H9 (cell line): ENCODE data around the gene KLF2. TPM values are rescaled to one million over a fixed set of nuclear protein-coding genes. Genes with fewer than 3 reads are reported as not detected.
A peak's percentile ranks its signal among the peaks of the same experiment; 100 is the strongest.

Experiments
- DNase-seq: peaks from one replicate; pipeline ENCODE4 v3.0.0-alpha.2; 2017
- H2AFZ ChIP-seq: one replicate; pipeline ENCODE4 v1.6.1; 2013; ENCODE audit warnings: mild to moderate bottlenecking, low read length, control low read depth, moderate library complexity
- H2AK5ac ChIP-seq: 2 replicates; pipeline ENCODE4 v1.6.1; 2013; ENCODE audit warnings: low read length, control low read depth, mixed read lengths; ENCODE audit not compliant: insufficient read length
- H2BK120ac ChIP-seq: one replicate; pipeline ENCODE4 v1.6.1; 2013; ENCODE audit warnings: low read depth, mild to moderate bottlenecking, low read length, control low read depth, inconsistent platforms; ENCODE audit not compliant: poor library complexity, severe bottlenecking
- H2BK12ac ChIP-seq: 2 replicates; pipeline ENCODE4 v1.6.1; 2013; ENCODE audit warnings: low read length, control low read depth, mixed read lengths, low read depth; ENCODE audit not compliant: insufficient read length
- H2BK15ac ChIP-seq: 2 replicates; pipeline ENCODE4 v1.6.1; 2013; ENCODE audit warnings: low read depth, low read length, control low read depth
- H2BK20ac ChIP-seq: one replicate; pipeline ENCODE4 v1.6.1; 2013; ENCODE audit warnings: low read depth, mild to moderate bottlenecking, low read length, control low read depth, inconsistent platforms; ENCODE audit not compliant: poor library complexity, severe bottlenecking
- H2BK5ac ChIP-seq: 2 replicates; pipeline ENCODE4 v1.6.1; 2013; ENCODE audit warnings: low read length, control low read depth, mixed read lengths; ENCODE audit not compliant: insufficient read length
- H3K14ac ChIP-seq: 2 replicates; pipeline ENCODE4 v1.6.1; 2013; ENCODE audit warnings: low read length, control low read depth; ENCODE audit not compliant: insufficient read depth
- H3K18ac ChIP-seq: 2 replicates; pipeline ENCODE4 v1.6.1; 2013; ENCODE audit warnings: low read depth, mild to moderate bottlenecking, mixed read lengths, low read length, control low read depth; ENCODE audit not compliant: insufficient read length
- H3K23ac ChIP-seq: 2 replicates; pipeline ENCODE4 v1.6.1; 2013; ENCODE audit warnings: low read length, control low read depth, mixed read lengths, low read depth; ENCODE audit not compliant: insufficient read length
- H3K23me2 ChIP-seq: 2 replicates; pipeline ENCODE4 v1.6.1; 2013; ENCODE audit warnings: low read depth, mild to moderate bottlenecking, mixed read lengths, low read length, control low read depth; ENCODE audit not compliant: insufficient read length, poor library complexity, severe bottlenecking
- H3K27ac ChIP-seq: 2 replicates; pipeline ENCODE4 v1.5.1; 2013; ENCODE audit warnings: low read length, control low read depth, mixed read lengths, low read depth; ENCODE audit not compliant: insufficient read length
- H3K27me3 ChIP-seq: 2 replicates; pipeline ENCODE4 v1.6.1; 2013; ENCODE audit warnings: low read length, control low read depth, inconsistent platforms; ENCODE audit not compliant: insufficient read depth
- H3K4ac ChIP-seq: 2 replicates; pipeline ENCODE4 v1.6.1; 2013; ENCODE audit warnings: low read depth, mild to moderate bottlenecking, control low read depth, inconsistent platforms, low read length, moderate library complexity
- H3K4me1 ChIP-seq: 2 replicates; pipeline ENCODE4 v1.6.1; 2013; ENCODE audit warnings: low read length, control low read depth, inconsistent platforms; ENCODE audit not compliant: insufficient read depth
- H3K4me2 ChIP-seq: 2 replicates; pipeline ENCODE4 v1.6.1; 2013; ENCODE audit warnings: low read length, control low read depth, mixed read lengths; ENCODE audit not compliant: insufficient read length, insufficient read depth
- H3K56ac ChIP-seq: 2 replicates; pipeline ENCODE4 v1.6.1; 2013; ENCODE audit warnings: low read depth, mild to moderate bottlenecking, mixed read lengths, low read length, control low read depth; ENCODE audit not compliant: insufficient read length
- H3K79me1 ChIP-seq: 2 replicates; pipeline ENCODE4 v1.6.1; 2013; ENCODE audit warnings: low read depth, mild to moderate bottlenecking, moderate library complexity, low read length, control low read depth, inconsistent platforms; ENCODE audit not compliant: insufficient read depth, poor library complexity, severe bottlenecking
- H3K79me2 ChIP-seq: 2 replicates; pipeline ENCODE4 v1.6.1; 2013; ENCODE audit warnings: low read length, control low read depth, inconsistent platforms; ENCODE audit not compliant: insufficient read depth
- H3K9ac ChIP-seq: 2 replicates; pipeline ENCODE4 v1.6.1; 2013; ENCODE audit warnings: low read length, control low read depth, mixed read lengths; ENCODE audit not compliant: insufficient read length; ENCODE audit errors: extremely low read depth
- H3K9me3 ChIP-seq: one replicate; pipeline ENCODE4 v1.6.1; 2013; ENCODE audit warnings: low read depth, low read length, inconsistent platforms; ENCODE audit not compliant: control insufficient read depth
- H3T11ph ChIP-seq: one replicate; pipeline ENCODE4 v1.6.1; 2013; ENCODE audit warnings: mild to moderate bottlenecking, low read length, control low read depth, inconsistent platforms
- H4K20me1 ChIP-seq: one replicate; pipeline ENCODE4 v1.6.1; 2013; ENCODE audit not compliant: control insufficient read depth, insufficient read length, insufficient read depth
- H4K5ac ChIP-seq: 2 replicates; pipeline ENCODE4 v1.6.1; 2013; ENCODE audit warnings: low read depth, mild to moderate bottlenecking, mixed read lengths, low read length, control low read depth; ENCODE audit not compliant: insufficient read length
- H4K8ac ChIP-seq: replicated peaks from 2 replicates; pipeline ENCODE4 v1.6.1; 2013; ENCODE audit warnings: low read length, control low read depth, mixed read lengths, low read depth; ENCODE audit not compliant: insufficient read length
- H4K91ac ChIP-seq: 2 replicates; pipeline ENCODE4 v1.6.1; 2013; ENCODE audit warnings: low read depth, mild to moderate bottlenecking, moderate library complexity, mixed read lengths, low read length, control low read depth; ENCODE audit not compliant: insufficient read length
- H3K27ac Mint-ChIP-seq, 3 experiments: 2 replicates in 2 of 3; 3 replicates in 1 of 3; pipeline ENCODE4 v1.8.0; 2020 to 2021; ENCODE audit warnings: mixed read lengths in 3 of 3, mild to moderate bottlenecking in 1 of 3, moderate library complexity in 1 of 3
- H3K27me3 Mint-ChIP-seq: 2 replicates; pipeline ENCODE4 v1.8.0; 2021; ENCODE audit warnings: low read depth, mild to moderate bottlenecking, moderate library complexity, mixed read lengths
- H3K36me3 Mint-ChIP-seq, 3 experiments: 2 replicates in 2 of 3; 3 replicates in 1 of 3; pipeline ENCODE4 v1.8.0; 2020 to 2021; ENCODE audit warnings: low read depth in 3 of 3, mixed read lengths in 3 of 3; ENCODE audit not compliant: insufficient read depth in 1 of 3
- H3K4me1 Mint-ChIP-seq, 2 experiments: 2 replicates each; pipeline ENCODE4 v1.8.0; 2020; ENCODE audit warnings: mixed read lengths in 2 of 2
- H3K4me3 Mint-ChIP-seq, 2 experiments: 2 replicates in 1 of 2; 3 replicates in 1 of 2; pipeline ENCODE4 v1.8.0; 2020 to 2021; ENCODE audit warnings: mild to moderate bottlenecking in 2 of 2, mixed read lengths in 2 of 2, moderate library complexity in 1 of 2
- H3K9me3 Mint-ChIP-seq, 2 experiments: 2 replicates in 1 of 2; 3 replicates in 1 of 2; pipeline ENCODE4 v1.8.0; 2020; ENCODE audit warnings: mild to moderate bottlenecking in 2 of 2, mixed read lengths in 2 of 2, moderate library complexity in 1 of 2
- CTCF ChIP-seq: fragments of 200-600 bp; sonication (generic); conservative IDR thresholded peaks from 3 replicates; pipeline ENCODE4 v1.8.0; 2021; ENCODE audit warnings: antibody characterized with exemption, mild to moderate bottlenecking
- WGBS: extraction: QIAGEN DNeasy Blood & Tissue Kit; methylation state at CpG from one replicate; pipeline ENCODE4 v1.1.7; 2013; ENCODE audit warnings: missing lambda C conversion rate, low lambda C conversion rate, mixed read lengths; ENCODE audit not compliant: insufficient read length; ENCODE audit errors: extremely low coverage; 5-methylcytosine and 5-hydroxymethylcytosine counted together
- total RNA-seq: library from RNA; stranded (reverse); gene quantifications from 2 replicates; pipeline ENCODE4 v1.2.1, GENCODE V29; 2021

KLF2 gene
- total RNA-seq, 1 experiment from 2014 or later, result 0.33 TPM

DNA sequence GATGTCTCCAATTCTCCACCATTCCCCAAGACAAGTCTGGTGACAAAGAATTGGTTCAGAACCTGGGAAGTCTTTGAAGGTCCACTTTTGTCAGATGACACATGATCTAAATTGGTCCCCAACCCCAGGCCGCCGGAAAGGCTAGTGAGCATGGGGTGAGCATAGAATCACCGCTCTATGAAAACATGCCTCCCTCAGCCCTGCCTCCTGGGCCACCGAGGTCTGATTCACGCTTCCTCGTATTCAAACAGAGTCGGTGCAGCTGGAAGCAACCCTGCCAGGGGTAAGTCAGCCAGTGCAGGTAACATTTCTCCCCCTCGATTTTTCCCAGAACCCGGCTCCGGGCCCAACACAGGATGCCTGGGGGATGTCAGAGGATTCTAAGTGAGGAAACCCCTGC lies 33.9 kb upstream of the KLF2 start:
- H2BK5ac ChIP-seq, result no peak overlapping the region
- H3K27ac Mint-ChIP-seq, result peak overlapping the region in 1 of 3 experiments; percentile 46; a peak in 2 of 7 replicates

More for the DNA sequence above, 33.9 kb upstream of the KLF2 start:
- no peak for TF ChIP-seq CTCF
- H3K9me3 Mint-ChIP-seq, result no peaks in the 10 kb centered on the region; a peak in 2 of 5 replicates
- no CpG with 5 or more reads among the region's 10 CpGs for WGBS
- Histone ChIP-seq H4K20me1 (no peaks in the 10 kb centered on the region), H3K23ac (no peak overlapping the region), H3T11ph (no peak overlapping the region), H3K27ac (no peak overlapping the region), H3K56ac (no peak overlapping the region), H4K5ac (no peak overlapping the region), H3K4me1 (no peaks in the 10 kb centered on the region), H3K4ac (no peak overlapping the region), H4K8ac (no peak overlapping the region), H2BK120ac (no peak overlapping the region), H2BK20ac (no peak overlapping the region), H3K79me2 (no peaks in the 10 kb centered on the region), H2AK5ac (no peak overlapping the region), H4K91ac (no peak overlapping the region), H3K4me2 (no peak overlapping the region), H2BK15ac (no peak overlapping the region), H3K27me3 (no peaks in the 10 kb centered on the region), H3K79me1 (no peaks in the 10 kb centered on the region), H3K9me3 (no peaks in the 10 kb centered on the region), H3K14ac (no peak overlapping the region), H3K23me2 (no peaks in the 10 kb centered on the region), H3K18ac (no peak overlapping the region), H2AFZ (no peak overlapping the region), H2BK12ac (no peak overlapping the region), H3K9ac (no peak overlapping the region)
- H3K4me1 Mint-ChIP-seq, result peaks cover 3 to 20% of the 10 kb centered on the region in 2 experiments
- peaks cover 7% of the 10 kb centered on the region for H3K27me3 Mint-ChIP-seq
- H3K36me3 Mint-ChIP-seq, result no peaks in the 10 kb centered on the region
- DNase-seq, result no peak
- H3K4me3 Mint-ChIP-seq, result no peak overlapping the region
